RWPE1 (cell line): Measurements from ENCODE around the gene TBC1D22A.

Experiments
- CTCF ChIA-PET: fragments of 350-600 bp; sonication (Branson Sonifier 250); formaldehyde crosslinking; extraction: SDS; loops from one replicate; lab custom pipeline; 2021; lab: Yijun Ruan, JAX
- POLR2A ChIA-PET: fragments of 400-600 bp; formaldehyde crosslinking; extraction: SDS; loops from one replicate; lab custom pipeline; 2020; ENCODE audit warnings: antibody characterized with exemption; ENCODE audit not compliant: low non-redundant PET; lab: Yijun Ruan, JAX
- DNase-seq: peaks from one replicate; pipeline ENCODE4 v3.0.0; 2012; ENCODE audit warnings: low spot score
- H3K27ac ChIP-seq: fragments of 450-650 bp; 2 replicates; pipeline ENCODE4 v1.5.1; 2017
- TF ChIP-seq, protein P1 (sequence below): fragments of 450-650 bp; conservative IDR thresholded peaks from 2 replicates; pipeline ENCODE4 v1.5.1; 2017; ENCODE audit warnings: low read depth, mild to moderate bottlenecking

Gene TBC1D22A

DNA sequence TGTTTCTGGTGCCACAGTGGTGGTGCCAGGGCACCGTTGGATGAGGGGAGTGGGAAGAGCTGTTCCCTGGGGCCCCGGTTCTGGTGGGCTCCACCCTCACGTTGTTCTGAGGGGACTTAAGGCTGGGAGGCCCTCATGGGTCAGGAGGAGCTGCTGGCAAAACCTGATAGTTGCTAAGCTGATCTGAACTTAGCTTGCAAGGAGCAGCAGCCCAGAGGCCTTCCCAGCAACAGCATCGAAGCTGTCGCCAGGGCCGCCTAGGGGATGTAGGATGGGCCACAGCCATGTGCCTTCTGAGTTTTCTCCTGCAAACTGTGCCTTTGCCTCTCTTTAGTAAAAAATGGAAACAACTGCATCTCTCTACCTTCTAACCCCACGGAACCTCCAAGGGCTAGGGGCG lies 240.2 kb downstream of the TBC1D22A start:
- TF ChIP-seq, protein P1, sequence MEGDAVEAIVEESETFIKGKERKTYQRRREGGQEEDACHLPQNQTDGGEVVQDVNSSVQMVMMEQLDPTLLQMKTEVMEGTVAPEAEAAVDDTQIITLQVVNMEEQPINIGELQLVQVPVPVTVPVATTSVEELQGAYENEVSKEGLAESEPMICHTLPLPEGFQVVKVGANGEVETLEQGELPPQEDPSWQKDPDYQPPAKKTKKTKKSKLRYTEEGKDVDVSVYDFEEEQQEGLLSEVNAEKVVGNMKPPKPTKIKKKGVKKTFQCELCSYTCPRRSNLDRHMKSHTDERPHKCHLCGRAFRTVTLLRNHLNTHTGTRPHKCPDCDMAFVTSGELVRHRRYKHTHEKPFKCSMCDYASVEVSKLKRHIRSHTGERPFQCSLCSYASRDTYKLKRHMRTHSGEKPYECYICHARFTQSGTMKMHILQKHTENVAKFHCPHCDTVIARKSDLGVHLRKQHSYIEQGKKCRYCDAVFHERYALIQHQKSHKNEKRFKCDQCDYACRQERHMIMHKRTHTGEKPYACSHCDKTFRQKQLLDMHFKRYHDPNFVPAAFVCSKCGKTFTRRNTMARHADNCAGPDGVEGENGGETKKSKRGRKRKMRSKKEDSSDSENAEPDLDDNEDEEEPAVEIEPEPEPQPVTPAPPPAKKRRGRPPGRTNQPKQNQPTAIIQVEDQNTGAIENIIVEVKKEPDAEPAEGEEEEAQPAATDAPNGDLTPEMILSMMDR, result no peak
- no peak for DNase-seq
- POLR2A ChIA-PET, result no interaction called here

DNA sequence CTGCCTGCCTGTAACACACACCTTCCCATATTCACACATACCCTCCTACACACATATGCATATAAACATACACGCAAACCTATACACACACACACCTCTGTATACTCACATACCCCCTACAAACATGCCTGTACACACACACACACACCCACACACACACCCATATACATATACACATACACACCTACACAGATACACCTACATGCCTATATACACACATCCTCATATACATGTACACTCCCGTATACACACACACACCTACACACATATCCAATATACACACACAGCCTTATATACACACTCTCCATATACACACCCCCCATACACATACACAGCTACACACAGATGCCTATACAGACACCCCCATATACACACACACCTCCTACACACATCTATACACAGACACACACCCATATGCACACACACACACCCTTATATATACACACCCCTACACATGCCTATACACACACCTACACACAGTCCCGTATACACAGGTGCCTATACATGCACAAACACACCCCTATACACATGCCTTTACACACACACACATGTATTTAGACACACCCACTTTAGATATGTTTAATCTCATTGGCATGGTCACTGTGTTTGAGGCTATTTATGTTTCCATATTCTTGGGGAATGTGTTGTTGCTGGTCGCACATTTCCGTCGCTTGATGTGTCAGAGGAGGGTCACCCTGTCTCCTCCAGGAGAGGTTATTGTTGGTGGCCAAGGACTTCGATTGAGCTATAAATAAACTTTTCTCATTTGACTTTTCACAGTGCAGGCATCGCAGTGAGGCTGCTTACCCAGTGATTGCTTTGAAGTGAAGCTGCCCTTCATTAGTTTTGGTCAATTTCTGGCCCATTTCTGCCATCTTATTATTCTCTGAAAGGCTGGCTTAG lies 243.3 kb downstream of the TBC1D22A start:
- POLR2A ChIA-PET, result no interaction called here
- DNase-seq, result no peak
- TF ChIP-seq, protein P1, result no peak
- no peak overlapping the region for H3K27ac ChIP-seq
- CTCF ChIA-PET, result no interaction called here

More for the DNA sequence above, 240.2 kb downstream of the TBC1D22A start:
- no peak overlapping the region for H3K27ac ChIP-seq
- CTCF ChIA-PET, result no interaction called here

DNA sequence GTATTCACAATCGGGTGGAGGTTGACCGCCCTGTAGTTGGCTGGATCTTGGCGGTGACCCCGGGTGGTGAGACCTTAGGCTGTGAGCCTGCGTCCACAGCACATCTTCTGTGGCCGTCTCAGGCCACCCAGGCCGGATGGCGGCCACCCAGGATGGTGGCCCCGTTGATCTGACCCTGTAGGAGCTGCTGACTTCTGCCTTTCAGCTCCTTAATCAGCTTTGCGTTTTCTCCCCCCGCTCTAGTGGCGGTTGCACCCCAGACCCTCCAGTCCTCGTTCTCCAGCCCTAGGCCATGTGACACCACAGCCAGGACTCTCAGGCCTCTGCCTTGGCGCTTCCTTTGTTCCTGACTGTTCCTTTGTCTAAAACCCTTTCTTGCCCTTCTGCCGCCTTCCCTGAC lies 244.0 kb downstream of the TBC1D22A start:
- no peak for DNase-seq
- POLR2A ChIA-PET, result no interaction called here

DNA sequence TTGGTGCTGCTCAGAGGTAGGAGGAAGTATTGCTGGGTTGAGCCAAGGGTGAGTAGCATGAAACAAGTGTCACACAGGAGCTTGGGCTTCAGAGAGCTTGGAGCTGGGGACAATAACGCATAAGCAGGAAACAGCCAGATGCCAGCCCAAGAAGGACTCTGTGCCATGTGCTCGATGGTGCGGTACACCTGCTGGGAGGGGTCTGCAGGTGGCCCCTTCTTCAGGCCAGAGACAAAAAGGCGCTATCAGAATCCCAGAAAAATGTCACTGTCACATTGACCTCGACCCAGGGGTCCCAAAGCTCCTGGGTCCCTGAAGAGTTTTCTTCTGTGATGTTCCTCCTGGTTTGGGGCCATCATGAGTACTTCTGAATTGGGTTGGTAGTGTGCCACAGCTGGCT lies 244.4 kb downstream of the TBC1D22A start:
- CTCF ChIA-PET, result no interaction called here
- POLR2A ChIA-PET, result no interaction called here
- no peak for DNase-seq

More for the DNA sequence above, 244.0 kb downstream of the TBC1D22A start:
- CTCF ChIA-PET, result no interaction called here
- no peak overlapping the region for H3K27ac ChIP-seq
- TF ChIP-seq, protein P1, result no peak

DNA sequence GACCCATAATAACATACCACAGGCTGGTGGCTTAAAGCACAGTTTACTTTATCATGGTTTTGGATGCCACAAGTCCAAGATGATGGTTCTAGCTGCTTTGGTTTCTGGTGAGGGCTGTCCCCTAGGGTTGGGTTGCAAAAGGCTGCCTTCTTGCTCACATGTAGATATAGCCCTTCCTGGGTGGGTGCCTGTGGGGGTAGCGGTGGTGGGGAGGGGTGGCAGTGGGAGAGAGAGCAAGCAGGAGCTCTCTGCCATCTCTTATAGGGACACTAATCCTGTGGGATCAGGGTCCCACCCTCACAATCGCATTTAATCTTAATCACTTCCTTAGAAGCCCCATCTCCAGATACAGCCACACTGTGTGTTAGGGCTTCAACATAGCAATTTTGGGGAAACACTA lies 245.0 kb downstream of the TBC1D22A start:
- DNase-seq, result no peak
- no peak overlapping the region for H3K27ac ChIP-seq
- ChIA-PET CTCF (no interaction called here), POLR2A (no interaction called here)
- TF ChIP-seq, protein P1, result no peak

More for the DNA sequence above, 244.4 kb downstream of the TBC1D22A start:
- H3K27ac ChIP-seq, result no peak overlapping the region
- TF ChIP-seq, protein P1, result no peak

DNA sequence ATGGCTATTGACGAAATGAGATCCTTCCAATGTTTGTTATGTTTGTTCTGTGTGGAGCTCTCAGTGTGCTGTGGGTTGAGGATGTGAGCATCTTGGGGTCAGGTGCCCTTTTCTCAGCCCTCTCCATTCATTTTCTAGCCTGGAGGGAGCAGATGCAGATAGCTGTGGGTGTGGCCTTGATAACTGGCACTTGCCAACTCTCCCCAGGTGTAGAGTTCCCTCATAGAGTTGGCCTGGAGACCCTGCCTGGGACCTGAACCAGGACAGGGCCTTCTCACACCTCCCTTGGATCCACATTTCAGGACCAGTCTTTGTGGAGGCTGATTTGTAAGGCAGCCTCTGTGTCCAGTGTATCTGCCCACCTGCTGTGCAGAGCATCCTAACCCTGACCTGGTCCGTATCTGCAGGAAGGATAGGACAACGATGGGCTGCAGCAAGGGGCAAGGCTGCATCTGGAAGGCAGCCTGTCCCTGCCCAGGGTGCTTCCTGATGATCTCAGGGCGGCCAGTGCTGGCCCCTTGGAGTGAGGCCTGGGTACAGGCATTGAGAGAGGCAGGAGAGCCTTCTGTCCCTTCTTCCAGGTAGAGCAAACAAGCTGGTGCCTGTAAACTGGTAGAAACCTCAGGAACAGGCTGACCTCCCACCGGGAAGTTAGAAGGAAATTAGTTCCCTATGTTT lies 245.9 kb downstream of the TBC1D22A start:
- ChIA-PET POLR2A (no interaction called here), CTCF (no interaction called here)
- TF ChIP-seq, protein P1, result no peak
- DNase-seq, result no peak
- no peak overlapping the region for H3K27ac ChIP-seq
